Fibroblast of skin of left biceps (primary cell): ENCODE data around the gene TWIST2.
A peak's percentile ranks its signal among the peaks of the same experiment; 100 is the strongest.

Source experiments
- DNase-seq, 2 experiments: peaks; one replicate each; pipeline ENCODE4 v3.0.0-alpha.2; 2013; ENCODE audit warnings: low read depth in 2 of 2

TWIST2 gene

GRCh38 chr2:238939521-238940403, 91.9 kb downstream of the TWIST2 start:
- DNase-seq: no peak

- no peak for DNase-seq
Measured at GRCh38 chr2:238940806-238941205, 92.9 kb downstream of the TWIST2 start.

- no peak for DNase-seq
Measured at GRCh38 chr2:238941262-238941792, 93.4 kb downstream of the TWIST2 start.

- no peak for DNase-seq
Measured at GRCh38 chr2:238942080-238942725, 94.3 kb downstream of the TWIST2 start.

- no peak for DNase-seq
Measured at GRCh38 chr2:238942726-238943300, 94.9 kb downstream of the TWIST2 start.

- no peak for DNase-seq
Measured at GRCh38 chr2:238943338-238944067, 95.6 kb downstream of the TWIST2 start.

GRCh38 chr2:238945433-238946150, 97.7 kb downstream of the TWIST2 start:
- DNase-seq: no peak

GRCh38 chr2:238946318-238947242, 98.7 kb downstream of the TWIST2 start:
- no peak for DNase-seq

- DNase-seq: no peak
Measured at GRCh38 chr2:238947243-238947760, 99.4 kb downstream of the TWIST2 start.

- no peak for DNase-seq
Measured at GRCh38 chr2:238947920-238948710, 100.2 kb downstream of the TWIST2 start.

- no peak for DNase-seq
Measured at GRCh38 chr2:238948765-238949641, 101.1 kb downstream of the TWIST2 start.

GRCh38 chr2:238949710-238950345, 101.9 kb downstream of the TWIST2 start:
- no peak for DNase-seq

- no peak for DNase-seq
Measured at GRCh38 chr2:238950551-238950950, 102.7 kb downstream of the TWIST2 start.

- no peak for DNase-seq
Measured at GRCh38 chr2:238952261-238952919, 104.5 kb downstream of the TWIST2 start.

- DNase-seq: peak in 1 of 2 experiments; percentile 42
Measured at GRCh38 chr2:238954841-238955591, 107.1 kb downstream of the TWIST2 start.
